Measurements from ENCODE around the gene AFF3.

AFF3 gene

GRCh38 chr2:99789849-99790248 is 352.5 kb downstream of the AFF3 start:
- TF ChIP-seq, protein P1, sequence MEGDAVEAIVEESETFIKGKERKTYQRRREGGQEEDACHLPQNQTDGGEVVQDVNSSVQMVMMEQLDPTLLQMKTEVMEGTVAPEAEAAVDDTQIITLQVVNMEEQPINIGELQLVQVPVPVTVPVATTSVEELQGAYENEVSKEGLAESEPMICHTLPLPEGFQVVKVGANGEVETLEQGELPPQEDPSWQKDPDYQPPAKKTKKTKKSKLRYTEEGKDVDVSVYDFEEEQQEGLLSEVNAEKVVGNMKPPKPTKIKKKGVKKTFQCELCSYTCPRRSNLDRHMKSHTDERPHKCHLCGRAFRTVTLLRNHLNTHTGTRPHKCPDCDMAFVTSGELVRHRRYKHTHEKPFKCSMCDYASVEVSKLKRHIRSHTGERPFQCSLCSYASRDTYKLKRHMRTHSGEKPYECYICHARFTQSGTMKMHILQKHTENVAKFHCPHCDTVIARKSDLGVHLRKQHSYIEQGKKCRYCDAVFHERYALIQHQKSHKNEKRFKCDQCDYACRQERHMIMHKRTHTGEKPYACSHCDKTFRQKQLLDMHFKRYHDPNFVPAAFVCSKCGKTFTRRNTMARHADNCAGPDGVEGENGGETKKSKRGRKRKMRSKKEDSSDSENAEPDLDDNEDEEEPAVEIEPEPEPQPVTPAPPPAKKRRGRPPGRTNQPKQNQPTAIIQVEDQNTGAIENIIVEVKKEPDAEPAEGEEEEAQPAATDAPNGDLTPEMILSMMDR (IDR thresholded peaks at IDR 0.05; ENCODE audit: borderline replicate concordance, control extremely low read depth, extremely low read depth, insufficient read depth, missing control alignments): no peak
- in situ Hi-C loops (cut with MboI; ENCODE audit: low sequenced_read_pairs, unreplicated experiment): no loop called here
- no peak for DNase-seq (ENCODE audit: low spot score)

DNA sequence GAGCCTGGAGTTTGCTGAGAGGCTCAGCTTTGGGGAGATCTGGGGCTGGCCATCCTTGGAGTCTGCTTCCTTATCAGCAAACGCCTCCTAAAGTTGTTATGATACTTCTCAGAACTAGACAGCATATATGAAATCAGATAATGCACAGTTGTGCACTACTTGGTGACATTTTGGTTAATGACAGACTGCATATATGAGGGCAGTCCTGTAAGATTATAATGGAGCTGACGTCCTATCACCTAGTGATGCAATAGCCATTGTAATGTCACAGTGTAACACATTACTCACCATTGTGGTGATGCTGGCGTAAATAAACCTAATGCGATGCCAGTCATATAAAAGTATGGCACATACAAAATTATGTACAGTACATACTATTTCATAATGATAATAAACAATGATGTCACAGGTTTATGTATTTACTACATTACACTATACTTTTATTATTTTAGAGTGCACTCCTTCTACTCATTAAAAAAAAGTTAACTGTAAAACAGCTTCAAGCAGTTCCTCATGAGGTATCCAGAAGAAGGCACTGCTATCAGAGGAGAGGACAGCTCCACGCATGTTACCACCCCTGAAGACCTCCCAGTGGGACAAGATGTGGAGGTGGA is 354.5 kb downstream of the AFF3 start:
- in situ Hi-C loops (cut with MboI; ENCODE audit: low sequenced_read_pairs, unreplicated experiment): no loop called here
- DNase-seq (ENCODE audit: low spot score): no peak
- TF ChIP-seq, protein P1 (IDR thresholded peaks at IDR 0.05; ENCODE audit: borderline replicate concordance, control extremely low read depth, extremely low read depth, insufficient read depth, missing control alignments): no peak

DNA sequence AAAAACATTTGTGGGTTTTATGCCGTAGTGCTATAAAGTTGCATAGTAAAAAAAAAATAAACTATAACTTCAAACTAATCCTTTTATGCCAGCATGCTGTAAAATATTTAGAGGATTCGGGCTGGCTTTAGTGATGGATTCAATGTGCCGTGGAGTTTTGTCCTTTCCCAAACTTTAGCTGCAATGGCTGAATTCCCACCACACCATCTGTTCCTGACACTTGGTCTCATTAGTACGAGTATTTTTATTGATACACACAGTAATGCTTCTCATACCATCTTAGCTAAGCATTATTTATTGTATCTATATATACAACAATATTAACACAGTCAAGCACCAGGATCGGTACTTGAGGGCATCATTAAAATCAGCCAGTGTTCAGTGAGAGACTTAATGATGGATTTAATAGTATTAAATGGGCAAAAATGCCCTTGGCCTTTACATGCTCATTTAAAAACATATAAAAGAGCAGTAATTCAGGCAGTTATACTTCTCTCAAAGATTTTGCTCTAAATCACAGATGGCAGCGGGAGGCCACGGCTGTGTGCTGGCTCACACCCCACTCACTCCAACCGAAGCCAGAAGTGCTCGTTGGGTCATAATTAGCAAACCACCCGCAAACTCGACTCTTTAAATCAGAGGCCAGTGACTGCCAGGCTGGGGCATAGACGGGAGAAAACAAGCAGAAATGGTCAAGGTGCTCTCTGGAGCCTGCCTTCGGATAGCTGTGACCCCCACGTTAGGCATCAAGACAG is 355.6 kb downstream of the AFF3 start:
- TF ChIP-seq, protein P1 (IDR thresholded peaks at IDR 0.05; ENCODE audit: borderline replicate concordance, control extremely low read depth, extremely low read depth, insufficient read depth, missing control alignments): no peak
- in situ Hi-C loops (cut with MboI; ENCODE audit: low sequenced_read_pairs, unreplicated experiment): no loop called here
- no peak for DNase-seq (ENCODE audit: low spot score)

GRCh38 chr2:99784946-99785345 is 357.4 kb downstream of the AFF3 start:
- in situ Hi-C loops (cut with MboI; ENCODE audit: low sequenced_read_pairs, unreplicated experiment): no loop called here
- TF ChIP-seq, protein P1 (IDR thresholded peaks at IDR 0.05; ENCODE audit: borderline replicate concordance, control extremely low read depth, extremely low read depth, insufficient read depth, missing control alignments): no peak
- DNase-seq (ENCODE audit: low spot score): no peak

DNA sequence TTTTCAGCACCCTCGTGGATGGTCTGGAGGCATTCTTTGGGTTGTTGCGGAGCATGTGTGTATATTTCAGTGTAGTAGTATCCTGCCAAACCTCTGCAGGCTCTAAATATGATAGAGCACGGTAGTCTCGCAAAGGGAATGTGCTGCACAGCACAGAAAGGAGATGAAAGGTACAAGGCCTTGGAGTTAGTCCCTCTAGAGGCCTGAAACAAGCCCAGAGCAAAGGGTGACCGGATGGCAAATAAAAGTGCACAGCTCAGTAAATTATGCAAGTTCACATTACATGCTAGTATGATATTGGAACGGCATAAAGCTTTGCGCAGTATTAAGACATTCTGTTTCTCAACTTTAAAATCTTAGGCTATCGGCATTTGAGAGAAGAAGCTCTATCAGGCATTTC is 358.1 kb downstream of the AFF3 start:
- TF ChIP-seq, protein P1 (IDR thresholded peaks at IDR 0.05; ENCODE audit: borderline replicate concordance, control extremely low read depth, extremely low read depth, insufficient read depth, missing control alignments): no peak
- in situ Hi-C loops (cut with MboI; ENCODE audit: low sequenced_read_pairs, unreplicated experiment): no loop called here
- no peak for DNase-seq (ENCODE audit: low spot score)

DNA sequence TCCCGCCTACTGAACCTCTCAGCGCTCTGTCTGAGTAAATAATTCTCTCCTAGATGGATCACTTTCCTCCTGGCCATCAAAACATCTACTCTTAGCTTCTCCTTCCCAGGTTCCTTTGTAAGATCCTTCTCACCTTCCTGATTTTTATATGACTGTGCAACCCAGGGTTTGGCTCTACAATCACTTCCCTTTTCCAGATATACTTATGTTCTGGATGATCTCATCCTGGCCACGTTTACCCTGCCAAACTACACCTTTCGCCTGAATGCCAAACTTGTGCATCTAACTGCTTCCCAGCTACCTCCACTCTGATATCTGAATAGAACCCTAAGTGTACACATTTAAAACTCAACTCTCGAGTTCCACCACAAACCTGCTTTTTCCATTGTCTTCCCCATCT is 362.1 kb downstream of the AFF3 start:
- TF ChIP-seq, protein P1 (IDR thresholded peaks at IDR 0.05; ENCODE audit: borderline replicate concordance, control extremely low read depth, extremely low read depth, insufficient read depth, missing control alignments): no peak
- in situ Hi-C loops (cut with MboI; ENCODE audit: low sequenced_read_pairs, unreplicated experiment): no loop called here
- DNase-seq (ENCODE audit: low spot score): no peak

Data from GM13976 (cell line).